ENCODE measurements around the gene PIK3IP1.
"Not testable (repeated sequence)": the region's sequence is repeated elsewhere in the genome, so short reads cannot be mapped to it uniquely, and the experiment has no call there.

The PIK3IP1 gene, protein sequence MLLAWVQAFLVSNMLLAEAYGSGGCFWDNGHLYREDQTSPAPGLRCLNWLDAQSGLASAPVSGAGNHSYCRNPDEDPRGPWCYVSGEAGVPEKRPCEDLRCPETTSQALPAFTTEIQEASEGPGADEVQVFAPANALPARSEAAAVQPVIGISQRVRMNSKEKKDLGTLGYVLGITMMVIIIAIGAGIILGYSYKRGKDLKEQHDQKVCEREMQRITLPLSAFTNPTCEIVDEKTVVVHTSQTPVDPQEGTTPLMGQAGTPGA

DNA sequence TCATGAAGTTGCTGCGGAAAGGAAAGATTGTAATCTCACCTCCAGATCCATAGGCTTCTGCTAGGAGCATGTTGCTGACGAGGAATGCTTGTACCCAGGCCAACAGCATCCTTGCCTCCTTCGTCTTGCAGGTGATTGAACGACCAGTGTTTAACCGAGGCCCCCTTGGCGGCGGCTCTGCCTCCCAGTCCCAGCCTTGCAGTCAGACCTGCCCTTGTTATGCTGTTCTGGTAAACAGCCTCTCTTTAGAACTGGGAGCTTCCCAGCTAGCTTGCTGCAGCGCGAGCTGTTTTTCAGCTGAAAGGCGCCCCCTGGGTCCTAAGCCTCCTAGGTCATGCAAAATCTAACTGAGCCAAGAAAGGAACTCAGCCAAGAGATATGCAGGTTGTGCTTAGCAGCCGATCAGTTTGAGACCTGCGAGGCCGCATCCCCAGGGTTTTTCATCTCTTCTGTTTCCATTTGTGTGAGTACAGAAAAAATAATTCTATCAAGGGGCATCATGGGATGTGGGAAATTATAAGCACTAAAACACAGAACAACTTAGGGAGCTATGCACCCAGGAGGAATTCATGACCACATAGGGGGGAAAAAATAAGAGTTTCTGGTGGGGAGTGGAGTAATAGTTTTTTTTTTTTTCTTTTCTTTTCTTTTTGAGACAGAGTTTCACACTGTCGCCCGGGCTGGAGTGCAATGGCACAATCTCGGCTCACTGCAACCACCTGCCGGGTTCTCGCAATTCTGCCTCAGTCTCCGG, at the start of gene PIK3IP1:
PIK3IP1 (minus strand) TSS at position 253 of the 754 bp plus-strand sequence; CDS start at position 109, 144 bp downstream.
- DNase-seq = peak; percentile 67

DNA sequence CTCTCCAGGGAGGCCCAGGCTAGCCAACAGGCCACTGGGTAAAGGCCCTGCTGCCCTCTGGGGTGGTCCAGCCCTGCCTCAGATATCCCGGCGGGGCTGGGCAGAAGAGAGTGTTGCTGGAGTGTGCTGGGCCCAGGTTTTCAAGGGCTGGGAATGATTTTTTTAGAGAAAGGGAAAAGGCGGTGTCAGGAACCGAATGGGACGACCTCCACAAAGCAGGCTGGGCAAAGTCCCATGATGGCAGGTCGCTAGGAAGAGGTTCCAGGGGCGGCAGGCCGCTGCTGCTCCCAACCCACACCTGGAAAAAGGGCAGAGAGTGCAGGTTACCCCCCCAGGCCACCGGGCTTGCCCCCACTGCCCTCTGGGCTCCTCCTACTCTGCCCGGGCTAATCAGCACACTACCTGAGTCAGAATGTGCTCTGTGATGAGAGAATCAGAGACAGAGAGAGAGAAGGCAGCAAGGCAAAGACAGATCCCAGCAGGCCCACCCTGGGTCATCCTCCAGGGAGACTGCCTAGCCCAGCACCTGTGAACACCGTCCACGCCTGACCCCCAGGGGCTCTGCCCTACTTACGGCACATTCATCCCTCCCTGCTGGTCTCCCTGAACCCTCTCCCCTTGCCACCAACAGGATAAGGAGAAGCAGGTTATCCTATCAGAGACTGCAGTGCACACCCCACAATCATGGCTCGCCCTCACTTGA, 49.2 kb upstream of the PIK3IP1 start:
- DNase-seq = no peak

DNA sequence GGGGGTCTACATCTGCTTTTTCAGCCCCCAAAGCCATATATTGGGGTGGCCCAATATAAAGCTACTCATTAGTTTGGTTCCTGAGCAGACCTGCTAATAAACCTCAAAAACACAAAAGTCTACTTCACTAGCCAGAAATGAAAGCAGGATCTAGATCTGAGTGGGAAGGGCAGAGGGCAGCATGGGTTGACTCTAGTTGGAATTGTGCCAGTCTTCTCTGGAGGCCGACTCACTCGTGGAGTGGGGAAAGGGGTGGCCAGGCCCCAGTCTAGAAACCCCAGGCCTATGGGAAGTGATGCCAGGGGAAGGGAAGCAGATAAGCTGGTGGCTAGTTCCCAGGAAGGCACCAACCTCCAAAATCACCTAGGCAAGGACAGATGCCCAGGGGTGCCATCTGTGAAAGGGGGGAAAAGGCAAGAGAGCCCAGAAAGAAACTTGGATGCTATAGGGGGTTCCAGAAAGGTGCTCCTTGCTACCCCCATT, 48.5 kb upstream of the PIK3IP1 start:
- no peak for DNase-seq

DNA sequence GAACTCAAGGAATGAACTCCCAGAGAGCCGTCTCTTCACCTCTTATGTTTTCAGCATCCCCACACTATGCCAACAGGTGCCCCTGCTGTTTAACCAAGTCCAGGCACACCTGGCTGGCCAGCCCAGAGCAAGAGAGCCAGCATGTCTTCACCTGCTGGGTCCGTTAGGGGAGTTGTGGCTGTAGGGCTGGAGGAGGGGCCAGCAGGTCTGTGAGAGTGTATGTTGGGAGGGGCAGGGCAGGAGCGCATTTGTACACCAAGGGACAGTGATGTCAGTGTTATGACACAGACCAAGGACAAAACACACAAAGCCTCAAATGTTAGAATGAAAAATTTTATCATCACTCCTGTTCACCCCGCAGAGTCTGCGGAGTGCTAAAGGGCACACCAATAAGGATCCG, 48.1 kb upstream of the PIK3IP1 start:
- DNase-seq = no peak

DNA sequence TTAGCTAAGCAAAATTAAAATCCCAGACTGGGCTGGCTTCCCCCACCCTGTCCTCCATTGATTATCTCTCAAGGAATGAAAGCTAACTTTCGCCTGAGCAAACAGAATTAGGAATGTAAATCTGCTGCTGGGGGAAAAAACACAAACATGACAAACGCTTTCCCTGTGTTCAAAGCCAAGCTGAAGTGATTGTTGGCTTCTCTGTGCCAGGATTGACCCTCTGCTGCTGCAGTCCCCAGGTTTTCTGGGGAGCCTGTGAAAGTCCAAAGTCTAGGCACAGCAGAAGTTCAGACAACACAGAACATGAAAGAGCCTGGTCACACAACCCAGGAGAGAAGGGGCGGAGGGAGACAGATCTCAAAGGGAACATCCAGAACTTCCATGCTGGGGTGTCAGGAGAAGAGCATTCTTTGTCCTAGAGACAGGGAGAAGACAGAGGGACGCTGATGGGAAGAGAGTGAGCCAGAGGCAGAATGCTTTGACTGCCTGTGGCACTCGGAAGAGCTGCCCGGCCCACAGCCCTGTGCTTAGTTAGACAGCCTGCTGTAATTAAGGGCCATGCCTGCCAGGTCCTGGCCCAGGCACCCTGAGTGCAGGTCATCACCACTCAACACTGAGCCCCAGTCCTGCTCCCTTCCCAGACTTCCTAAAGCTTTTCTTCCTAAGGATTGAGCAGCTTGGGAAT, 47.0 kb upstream of the PIK3IP1 start:
- no peak for DNase-seq

DNA sequence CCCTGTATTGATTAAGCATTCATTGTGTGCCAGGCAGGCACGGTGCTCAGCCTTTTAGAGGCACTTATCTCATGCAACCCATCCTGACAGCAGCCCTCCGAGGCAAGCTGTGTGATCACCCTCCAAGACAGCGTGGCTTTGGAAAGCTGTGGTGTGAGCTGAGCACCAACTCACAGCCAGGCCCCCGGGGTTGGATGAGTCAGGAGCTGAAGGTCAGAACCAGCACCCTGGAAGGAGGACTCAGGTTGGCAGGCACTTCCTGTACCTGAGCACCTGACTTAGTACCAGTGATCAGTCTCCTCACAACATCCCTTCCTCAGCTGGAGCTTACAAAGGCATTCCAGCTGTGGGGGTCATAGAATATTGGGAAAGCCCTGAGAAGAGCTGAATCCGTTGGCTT, 44.9 kb upstream of the PIK3IP1 start:
- no peak for DNase-seq

DNA sequence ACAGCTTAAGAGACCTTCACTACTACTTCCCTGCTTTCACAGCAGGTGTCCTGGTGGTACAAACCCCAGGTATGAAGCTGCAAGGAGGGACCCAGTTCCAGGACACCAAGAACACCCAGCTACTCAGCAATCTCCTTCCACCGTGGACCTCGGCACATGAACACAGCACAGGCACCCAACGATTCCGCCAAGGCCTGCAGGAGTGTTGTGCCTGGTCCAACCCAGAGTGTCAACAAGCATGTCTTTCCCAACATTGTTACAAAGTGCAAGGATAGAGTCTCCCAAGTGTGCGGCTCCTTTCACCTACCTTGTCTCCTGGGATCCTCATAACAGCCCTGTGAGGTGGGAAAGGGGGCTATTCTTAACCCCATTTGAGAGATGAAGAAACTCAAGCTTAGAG, 42.0 kb upstream of the PIK3IP1 start:
- no peak for DNase-seq

DNA sequence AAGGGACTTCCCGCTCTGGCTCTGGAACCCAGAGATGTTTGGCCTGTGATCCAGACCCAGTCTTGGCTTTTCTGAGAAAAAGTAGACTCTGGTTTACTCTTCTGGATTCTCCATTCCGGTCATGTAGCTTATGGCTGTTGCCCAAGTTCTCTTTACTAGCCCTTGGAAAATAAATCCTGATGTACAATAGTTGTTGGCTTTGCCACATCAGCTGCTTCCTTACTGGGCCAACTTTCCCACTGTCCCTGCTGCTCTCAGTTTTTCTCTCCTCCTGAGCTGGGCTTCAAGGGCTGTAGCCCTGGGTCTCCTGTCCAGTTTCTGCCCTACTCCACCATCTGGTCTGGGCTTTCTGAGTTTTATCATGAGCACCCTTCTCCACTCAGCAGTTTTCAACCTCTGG, 41.4 kb upstream of the PIK3IP1 start:
- no peak for DNase-seq

DNA sequence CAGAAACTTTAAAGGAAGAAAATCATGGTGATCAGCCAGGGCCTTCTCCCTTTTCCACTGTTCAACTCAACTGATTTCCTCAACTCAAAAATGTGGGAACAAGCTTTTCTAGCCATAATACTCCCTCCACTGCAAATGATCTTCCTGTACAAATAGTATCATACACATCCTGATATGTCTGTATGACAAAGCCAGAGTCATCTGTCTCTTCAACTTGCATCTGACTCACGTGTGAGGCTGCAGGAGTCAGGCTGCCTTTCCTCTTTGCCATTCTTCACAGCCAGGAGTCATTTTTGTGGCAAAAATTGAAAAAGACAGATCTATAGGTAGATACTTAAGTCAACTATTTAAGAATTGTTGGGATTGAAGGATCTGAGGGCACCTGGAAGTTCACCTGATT, 40.6 kb upstream of the PIK3IP1 start:
- no peak for DNase-seq

DNA sequence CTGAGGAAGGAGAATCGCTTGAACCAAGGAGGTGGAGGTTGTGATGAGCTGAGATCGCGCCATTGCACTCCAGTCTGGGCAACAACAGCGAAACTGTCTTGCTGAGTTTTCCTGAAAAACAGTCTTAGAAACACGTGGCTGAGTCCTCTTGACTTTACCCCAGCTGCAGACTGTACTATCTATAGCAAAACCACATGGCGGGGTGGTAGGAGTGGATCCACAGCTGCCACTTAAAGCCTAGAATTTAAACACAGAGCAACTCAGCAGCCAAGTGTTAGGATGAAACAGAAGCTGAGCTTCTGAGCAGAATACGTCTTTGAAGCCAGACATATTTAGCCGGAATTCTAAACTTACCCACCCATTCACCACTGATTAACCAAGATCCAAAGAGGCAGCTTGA, 39.7 kb upstream of the PIK3IP1 start:
- no peak for DNase-seq

DNA sequence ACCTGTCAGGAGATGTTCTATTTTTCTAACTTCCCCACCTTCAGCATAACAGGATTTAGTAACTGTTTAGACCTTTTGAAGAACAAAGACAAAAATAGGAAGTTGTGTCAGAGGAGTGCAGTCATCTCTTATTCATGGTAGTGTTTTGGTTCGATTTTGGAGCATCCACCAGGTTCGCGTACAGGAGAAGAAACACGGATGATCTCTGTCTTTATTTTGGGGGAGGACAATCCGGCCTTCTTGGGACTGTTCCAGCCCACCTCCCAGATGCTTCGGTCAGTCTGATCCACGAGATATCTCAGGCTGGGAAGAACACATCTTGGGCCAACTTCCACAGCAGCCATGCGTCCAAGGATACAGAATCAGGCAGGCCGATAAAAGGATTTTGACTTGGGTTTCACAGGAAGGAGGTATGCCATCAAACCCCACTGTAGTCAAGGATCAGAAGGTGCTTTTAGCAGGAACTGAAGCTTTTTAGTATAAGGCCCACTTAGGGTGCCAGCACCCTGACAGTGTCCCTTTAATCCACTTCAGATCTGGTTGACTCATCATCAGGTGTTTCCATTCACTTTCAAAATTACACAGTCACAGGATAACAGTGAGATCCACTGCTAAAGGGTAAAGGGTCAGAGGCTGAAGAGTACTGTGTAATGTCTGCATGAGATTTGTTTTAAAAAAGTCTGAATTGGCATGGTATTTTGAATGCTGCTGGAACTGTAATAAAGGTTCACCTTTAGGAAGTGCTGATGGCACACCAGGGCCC, 37.3 kb upstream of the PIK3IP1 start:
- no peak for DNase-seq

DNA sequence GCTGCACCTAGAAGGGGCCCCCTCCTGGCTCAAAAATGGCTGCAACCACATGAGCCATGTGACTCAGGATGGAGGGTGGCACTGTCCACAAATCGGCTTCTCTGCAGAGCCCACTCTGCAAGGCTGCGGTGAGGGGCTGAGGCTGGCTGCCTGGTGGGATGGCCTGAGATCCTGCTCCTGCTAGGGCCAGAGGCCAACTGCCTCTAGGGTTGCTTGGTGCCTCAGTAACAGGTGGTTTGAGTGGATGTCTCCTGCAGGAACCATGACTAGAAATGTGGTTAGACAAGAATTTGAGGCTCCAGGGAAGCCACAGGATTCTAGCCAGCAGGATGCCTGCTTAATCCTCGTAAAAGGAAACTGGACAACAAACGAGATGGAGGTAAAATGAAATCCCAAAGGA, 36.7 kb upstream of the PIK3IP1 start:
- DNase-seq = no peak

DNA sequence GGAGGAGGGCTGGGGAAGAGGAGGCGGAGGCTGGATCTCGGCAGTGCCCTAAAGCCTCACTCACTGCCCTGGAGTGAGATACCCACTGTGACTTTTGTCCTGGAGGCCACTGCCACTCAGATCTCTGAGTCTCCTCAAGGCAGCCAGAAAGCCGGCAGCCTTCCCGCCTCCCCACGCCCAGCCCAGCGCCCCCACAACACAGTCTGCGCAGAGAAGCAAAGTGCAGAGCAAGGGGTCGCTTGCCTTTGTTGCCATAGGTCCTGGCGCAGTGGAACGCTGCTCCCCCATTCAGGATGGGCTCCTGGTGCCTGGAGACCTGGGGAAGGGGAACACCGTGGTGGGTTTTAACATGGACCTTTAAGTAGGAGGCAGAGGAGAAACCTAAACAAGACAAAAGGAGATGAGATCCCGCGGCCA, 36.3 kb upstream of the PIK3IP1 start:
- no peak for DNase-seq

DNA sequence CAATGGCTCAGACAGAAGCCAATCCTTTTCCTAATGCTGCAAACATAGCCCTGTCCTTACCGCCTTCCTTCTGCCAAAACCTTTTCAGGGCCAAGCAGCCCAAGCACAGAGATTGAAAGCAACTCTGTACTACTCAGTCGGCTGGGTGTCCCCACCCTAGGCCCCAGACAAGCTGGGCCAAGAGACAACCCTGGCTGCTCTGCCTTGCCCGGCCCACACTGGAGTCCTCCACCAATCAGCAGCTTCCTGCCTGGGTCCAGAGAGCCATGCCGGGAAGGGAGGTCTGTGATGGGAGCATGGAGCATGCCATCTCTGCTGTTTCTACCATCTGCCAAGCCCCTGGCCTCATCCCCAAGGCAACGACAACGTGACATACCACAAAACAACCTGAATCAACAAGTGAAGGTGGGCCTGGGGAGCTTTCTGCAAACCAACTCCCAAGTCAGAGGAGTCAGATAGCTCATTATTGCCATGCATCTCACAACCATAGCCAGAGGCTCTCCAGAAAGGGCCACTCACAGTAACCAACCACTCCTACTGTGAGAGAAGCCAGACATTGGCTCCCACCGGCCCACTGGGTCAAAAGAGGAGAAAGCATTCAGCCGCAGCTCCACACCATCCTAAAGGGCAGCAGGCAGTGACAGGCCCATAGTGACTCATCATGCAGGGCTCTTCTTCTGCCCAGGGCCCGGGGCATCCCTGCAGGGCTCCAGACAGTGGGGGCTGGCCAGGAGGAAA, 35.7 kb upstream of the PIK3IP1 start:
- no peak for DNase-seq

DNA sequence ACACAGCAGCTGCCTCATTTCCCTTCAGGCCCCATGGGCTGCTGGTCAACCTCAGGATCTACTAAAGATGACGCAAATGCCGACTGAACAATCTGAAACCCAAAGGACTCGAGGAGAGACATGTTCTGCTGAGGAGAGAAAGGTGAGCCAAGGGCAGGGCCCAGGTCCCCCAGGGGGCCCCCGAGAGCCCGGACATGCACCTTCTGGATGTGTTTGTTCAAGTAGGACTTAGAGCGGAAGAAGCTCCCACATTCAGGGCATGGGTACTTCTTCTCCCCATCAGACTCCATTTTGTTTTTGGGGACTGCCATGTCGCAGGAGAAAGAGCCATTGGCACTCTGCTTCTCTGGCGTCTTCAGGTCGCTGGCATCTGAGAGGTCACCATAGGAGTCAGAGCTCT, 34.6 kb upstream of the PIK3IP1 start:
- DNase-seq = no peak

DNA sequence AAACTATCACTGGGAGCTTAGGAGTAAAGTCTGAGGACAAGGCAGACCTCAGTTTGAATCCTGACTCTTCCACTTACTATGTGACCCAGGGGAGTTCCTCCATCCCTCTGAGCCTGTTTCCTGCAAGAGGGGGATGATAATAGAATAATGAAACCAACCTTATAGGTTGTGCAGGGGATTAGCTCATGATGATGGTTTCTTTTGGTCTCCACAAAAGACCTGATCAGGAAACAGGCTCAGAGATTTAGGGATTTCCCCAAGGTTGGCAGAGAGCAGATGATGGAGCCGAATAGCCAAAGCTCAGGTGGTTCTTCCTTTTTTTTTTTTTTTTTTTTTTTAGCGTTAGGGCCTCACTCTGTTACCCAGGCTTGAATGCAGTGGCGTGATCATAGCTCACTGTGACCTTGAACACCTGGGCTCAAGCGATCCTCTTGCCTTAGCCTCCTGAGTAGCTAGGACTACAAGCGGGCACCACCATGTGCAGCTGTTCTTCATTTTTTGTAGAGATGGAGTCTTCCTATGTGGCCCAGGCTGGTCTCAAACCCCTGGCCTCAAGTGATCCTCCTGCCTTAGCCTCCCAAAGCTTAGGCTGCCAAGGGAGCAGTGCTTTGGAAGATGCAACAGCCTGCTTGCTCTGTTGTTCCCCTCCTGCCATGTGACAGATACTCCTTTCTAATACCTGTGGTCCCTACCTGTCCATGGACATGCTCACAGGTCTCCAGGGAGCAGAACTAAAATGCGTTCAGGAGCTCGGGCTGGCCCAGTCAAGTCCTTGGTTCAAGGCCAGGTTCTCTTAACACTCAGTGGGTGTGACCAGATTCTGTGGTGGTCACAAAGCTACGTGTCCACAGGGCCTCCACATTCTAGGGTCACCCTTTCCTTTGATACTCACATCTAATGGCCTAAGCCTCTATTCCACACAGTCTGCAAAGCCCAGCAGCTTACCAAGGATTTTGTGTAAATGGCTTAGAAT, 31.6 kb upstream of the PIK3IP1 start:
- no peak for DNase-seq

DNA sequence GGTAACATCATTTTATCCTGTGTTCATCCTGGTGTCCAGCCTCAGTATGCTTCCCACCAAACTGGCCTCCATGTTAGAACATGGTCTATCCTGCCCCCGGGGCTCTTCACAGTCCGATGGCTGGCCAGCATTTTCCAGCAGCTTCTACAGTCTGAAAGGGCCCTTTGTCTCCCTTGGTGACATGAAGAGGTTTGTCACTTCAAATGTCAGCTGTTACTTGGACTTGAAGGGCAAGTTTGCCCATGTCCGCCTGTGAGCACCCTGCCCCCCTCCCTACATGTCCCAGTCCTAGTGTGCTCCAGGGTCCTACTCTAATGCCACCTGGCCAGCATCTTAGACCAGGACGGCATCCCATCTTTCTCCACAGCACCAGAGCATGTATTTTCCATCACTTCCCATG, 29.1 kb upstream of the PIK3IP1 start:
- DNase-seq = no peak

DNA sequence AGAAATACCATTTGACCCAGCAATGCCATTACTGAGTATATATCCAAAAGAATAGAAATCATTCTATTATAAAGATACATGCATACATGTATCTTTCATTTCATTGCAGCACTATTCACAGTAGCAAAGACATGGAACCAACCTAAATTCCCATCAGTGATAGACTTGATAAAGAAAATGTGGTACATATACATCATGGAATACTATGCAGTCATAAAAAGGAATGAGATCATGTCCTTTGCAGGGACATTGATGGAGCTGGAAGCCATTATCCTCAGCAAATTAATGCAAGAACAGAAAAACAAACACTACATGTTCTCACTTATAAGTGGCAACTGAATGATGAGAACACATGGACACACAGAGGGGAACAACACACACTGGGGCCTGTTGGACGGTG, 21.9 kb upstream of the PIK3IP1 start:
- DNase-seq = not testable (repeated sequence)

DNA sequence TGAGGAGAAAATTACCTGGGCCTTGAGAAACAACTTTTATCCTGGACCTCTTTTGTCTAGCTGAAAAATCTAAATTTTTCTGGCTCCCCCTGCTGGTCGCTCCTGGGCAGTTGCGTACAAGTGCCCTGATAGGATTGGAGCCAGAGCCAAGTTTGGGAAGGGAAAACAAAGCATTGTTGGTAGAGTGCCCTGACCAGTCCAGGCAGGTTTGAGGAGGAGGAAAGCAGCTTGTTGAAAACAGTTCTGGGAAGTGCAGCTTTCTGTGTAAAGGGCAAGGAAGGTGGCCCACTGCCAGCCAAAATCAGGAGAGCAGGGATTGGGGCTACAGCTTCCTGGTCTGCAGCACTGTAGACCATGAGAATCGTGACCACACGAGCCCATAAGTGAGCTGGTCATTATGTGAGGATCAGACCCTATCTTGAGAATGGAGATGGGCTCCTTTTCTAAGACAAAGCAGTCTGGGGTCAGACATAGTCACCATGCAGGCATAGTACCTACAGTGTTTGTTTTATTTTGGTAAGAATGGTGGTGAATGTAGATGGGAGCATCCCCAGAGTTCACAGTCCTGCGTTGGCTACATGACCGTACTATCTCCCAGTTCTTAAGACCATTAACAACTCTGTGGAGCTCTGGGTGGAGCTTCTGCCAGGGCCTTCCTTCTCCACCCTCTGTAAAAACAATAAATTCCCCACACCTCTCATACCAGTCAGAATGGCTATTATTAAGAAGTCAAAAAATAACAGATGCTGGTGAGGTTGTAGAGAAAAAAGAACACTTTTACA, 21.3 kb upstream of the PIK3IP1 start:
- peak; percentile 51 for DNase-seq

DNA sequence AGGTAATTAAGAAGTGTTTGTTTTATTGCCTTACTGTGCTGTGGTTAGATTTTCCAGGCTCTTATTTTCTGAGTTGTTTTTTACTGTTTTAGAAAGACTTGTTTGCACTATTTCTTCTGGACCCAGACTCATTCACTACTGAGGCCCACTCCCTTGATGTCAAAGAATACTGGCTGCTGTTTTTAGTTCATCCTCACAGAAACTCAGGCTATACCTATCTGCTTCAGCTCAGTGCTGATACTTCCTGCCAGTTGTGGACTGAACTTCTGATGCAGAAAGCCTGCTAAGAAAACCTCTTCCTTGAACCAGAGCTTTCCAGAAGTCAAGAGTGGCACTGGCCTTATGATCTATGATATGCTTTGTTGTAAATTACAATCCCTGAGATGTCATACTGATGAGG, 15.9 kb upstream of the PIK3IP1 start:
- no peak for DNase-seq
